Measurements from ENCODE around the gene HS3ST5.
"Not testable (repeated sequence)": the region's sequence is repeated elsewhere in the genome, so short reads cannot be mapped to it uniquely, and the experiment has no call there.

HS3ST5 gene

GRCh38 chr6:114039841-114040240 lies 303.0 kb downstream of the HS3ST5 start:
- DNase-seq: no peak

- DNase-seq: no peak
These were observed 309.2 kb downstream of the HS3ST5 start for GRCh38 chr6:114033606-114034005.

- no peak for DNase-seq
These were observed 310.1 kb downstream of the HS3ST5 start for GRCh38 chr6:114032721-114033120.

GRCh38 chr6:114030767-114031166 lies 312.1 kb downstream of the HS3ST5 start:
- DNase-seq: no peak

GRCh38 chr6:114024746-114025145 lies 318.1 kb downstream of the HS3ST5 start:
- DNase-seq: no peak

- no peak for DNase-seq
These were observed 322.6 kb downstream of the HS3ST5 start for GRCh38 chr6:114020196-114020595.

- DNase-seq: not testable (repeated sequence)
These were observed 325.7 kb downstream of the HS3ST5 start for GRCh38 chr6:114017146-114017545.

- not testable (repeated sequence) for DNase-seq
These were observed 328.7 kb downstream of the HS3ST5 start for GRCh38 chr6:114014106-114014505.

GRCh38 chr6:114011486-114011885 lies 331.3 kb downstream of the HS3ST5 start:
- not testable (repeated sequence) for DNase-seq

- DNase-seq: no peak
These were observed 332.3 kb downstream of the HS3ST5 start for GRCh38 chr6:114010540-114010939.

GRCh38 chr6:114009192-114009591 lies 333.6 kb downstream of the HS3ST5 start:
- no peak for DNase-seq

- DNase-seq: no peak
These were observed 334.5 kb downstream of the HS3ST5 start for GRCh38 chr6:114008331-114008730.

- peak; percentile 3 for DNase-seq
These were observed 335.3 kb downstream of the HS3ST5 start for GRCh38 chr6:114007516-114007915.
